GM23248 (cell line): ENCODE results near the gene CHCHD3. TPM values are rescaled to one million over a fixed set of nuclear protein-coding genes. Genes with fewer than 3 reads are reported as not detected.

Experiments used
- DNase-seq: peaks from one replicate; pipeline ENCODE4 v3.0.0-alpha.2; 2015
- H2AFZ ChIP-seq: fragments of 200-600 bp; sonication (generic); 2 replicates; pipeline ENCODE4 v1.6.1; 2016; ENCODE audit warnings: antibody characterized with exemption
- H3F3A ChIP-seq: fragments of 200-600 bp; sonication (generic); 2 replicates; pipeline ENCODE4 v1.6.1; 2016; ENCODE audit warnings: mild to moderate bottlenecking, antibody characterized with exemption, mixed run types; ENCODE audit not compliant: insufficient read depth
- H3K27ac ChIP-seq: fragments of 200-600 bp; sonication (generic); 2 replicates; pipeline ENCODE4 v1.5.1; 2016; ENCODE audit warnings: mild to moderate bottlenecking
- H3K27me3 ChIP-seq: fragments of 200-600 bp; sonication (generic); replicated peaks from 2 replicates; pipeline ENCODE4 v1.6.1; 2016; ENCODE audit warnings: mild to moderate bottlenecking; ENCODE audit not compliant: insufficient read depth
- H3K36me3 ChIP-seq: fragments of 200-600 bp; sonication (generic); 2 replicates; pipeline ENCODE4 v1.6.1; 2016; ENCODE audit warnings: low read depth, mild to moderate bottlenecking
- H3K4me1 ChIP-seq: fragments of 200-600 bp; sonication (generic); 2 replicates; pipeline ENCODE4 v1.6.1; 2016; ENCODE audit warnings: mild to moderate bottlenecking; ENCODE audit not compliant: insufficient read depth
- H3K4me2 ChIP-seq: fragments of 200-600 bp; sonication (generic); one replicate; pipeline ENCODE4 v1.6.1; 2016; ENCODE audit warnings: mild to moderate bottlenecking; ENCODE audit not compliant: unreplicated experiment
- H3K4me3 ChIP-seq: fragments of 200-600 bp; sonication (generic); 2 replicates; pipeline ENCODE4 v1.5.1; 2016; ENCODE audit warnings: mild to moderate bottlenecking
- H3K79me2 ChIP-seq: fragments of 200-600 bp; sonication (generic); 2 replicates; pipeline ENCODE4 v1.6.1; 2016; ENCODE audit warnings: mild to moderate bottlenecking; ENCODE audit not compliant: insufficient read depth
- H3K9ac ChIP-seq: fragments of 200-600 bp; sonication (generic); 2 replicates; pipeline ENCODE4 v1.6.1; 2016; ENCODE audit warnings: mild to moderate bottlenecking
- H3K9me2 ChIP-seq: fragments of 200-600 bp; sonication (generic); 2 replicates; pipeline ENCODE4 v1.6.1; 2016; ENCODE audit warnings: mixed run types, mild to moderate bottlenecking, moderate library complexity; ENCODE audit not compliant: insufficient read depth
- H3K9me3 ChIP-seq: fragments of 200-600 bp; sonication (generic); one replicate; pipeline ENCODE4 v1.6.1; 2017; ENCODE audit warnings: low read depth
- H4K20me1 ChIP-seq: fragments of 200-600 bp; sonication (generic); 2 replicates; pipeline ENCODE4 v1.6.0; 2016; ENCODE audit not compliant: insufficient read depth
- EZH2 ChIP-seq: fragments of 200-600 bp; sonication (generic); IDR thresholded peaks from 2 replicates; pipeline ENCODE4 v1.6.1; 2018; ENCODE audit warnings: antibody characterized with exemption, mild to moderate bottlenecking; ENCODE audit not compliant: insufficient read depth, poor library complexity, severe bottlenecking
- EZH2phosphoT487 ChIP-seq: fragments of 200-600 bp; sonication (generic); IDR thresholded peaks from 2 replicates; pipeline ENCODE4 v1.6.1; 2018; ENCODE audit warnings: antibody characterized with exemption, moderate library complexity, mild to moderate bottlenecking, low read depth; ENCODE audit not compliant: insufficient read depth
- WGBS, 2 experiments: methylation state at CpG; one replicate each; pipeline ENCODE4 v1.1.6; 2015 to 2017; ENCODE audit warnings: low lambda C conversion rate in 2 of 2, low coverage in 1 of 2; ENCODE audit errors: missing lambda C conversion rate in 2 of 2; 5-methylcytosine and 5-hydroxymethylcytosine counted together
- in situ Hi-C: fragments of 300-500 bp; cut with MboI; formaldehyde crosslinking; loops from 2 replicates; pipeline ENCODE4 v1.15.0; 2020
- polyA plus RNA-seq: library from polyadenylated mRNA; unstranded; fragments of >200 nt; fragmentation: Nextera tagmentation; extraction: Ambion mirVana; gene quantifications from 2 replicates; pipeline ENCODE4 v1.2.1, GENCODE V29; 2016
- total RNA-seq: library from RNA; depleted of rRNA; stranded (reverse); fragments of >200 nt; shearing (Covaris generic); gene quantifications from 2 replicates; pipeline ENCODE4 v1.2.3, GENCODE V29; 2014

Gene CHCHD3
- total and polyA plus RNA-seq, 2 experiments from 2014 or later = 43.7 to 66.1 TPM

- Histone ChIP-seq H3K9me2 (no peaks in the 10 kb centered on the region), H3K9ac (no peak overlapping the region), H3K79me2 (no peaks in the 10 kb centered on the region), H3F3A (no peaks in the 10 kb centered on the region), H3K4me3 (no peak overlapping the region), H3K27me3 (no peaks in the 10 kb centered on the region), H4K20me1 (no peaks in the 10 kb centered on the region), H3K4me1 (no peaks in the 10 kb centered on the region), H3K27ac (no peak overlapping the region), H3K4me2 (no peak overlapping the region), H3K9me3 (no peaks in the 10 kb centered on the region), H3K36me3 (no peaks in the 10 kb centered on the region), H2AFZ (no peak overlapping the region)
- TF ChIP-seq EZH2phosphoT487 = no peak
- in situ Hi-C loops = no loop called here
- 98 to 100% methylated on average over 1 of the region's 1 CpG for WGBS, 2 experiments
- no peak for DNase-seq
Observed at GRCh38 chr7:132854238-132854637, 227.7 kb downstream of the CHCHD3 start.

GRCh38 chr7:132847376-132847775, 234.5 kb downstream of the CHCHD3 start:
- H3K4me2 ChIP-seq = no peak overlapping the region
- no peaks in the 10 kb centered on the region for H3K27me3 ChIP-seq
- no peaks in the 10 kb centered on the region for H3K4me1 ChIP-seq
- no peak overlapping the region for H2AFZ ChIP-seq
- H3F3A ChIP-seq = no peaks in the 10 kb centered on the region
- no peak for TF ChIP-seq EZH2phosphoT487
- no peak overlapping the region for H3K4me3 ChIP-seq
- H3K27ac ChIP-seq = no peak overlapping the region
- H4K20me1 ChIP-seq = no peaks in the 10 kb centered on the region
- in situ Hi-C loops = no loop called here
- no peaks in the 10 kb centered on the region for H3K9me2 ChIP-seq
- no peak for DNase-seq
- no peaks in the 10 kb centered on the region for H3K9me3 ChIP-seq
- WGBS, 2 experiments = 97 to 99% methylated on average over 7 of the region's 7 CpGs
- H3K9ac ChIP-seq = no peak overlapping the region
- H3K79me2 ChIP-seq = no peaks in the 10 kb centered on the region
- H3K36me3 ChIP-seq = no peaks in the 10 kb centered on the region

DNA sequence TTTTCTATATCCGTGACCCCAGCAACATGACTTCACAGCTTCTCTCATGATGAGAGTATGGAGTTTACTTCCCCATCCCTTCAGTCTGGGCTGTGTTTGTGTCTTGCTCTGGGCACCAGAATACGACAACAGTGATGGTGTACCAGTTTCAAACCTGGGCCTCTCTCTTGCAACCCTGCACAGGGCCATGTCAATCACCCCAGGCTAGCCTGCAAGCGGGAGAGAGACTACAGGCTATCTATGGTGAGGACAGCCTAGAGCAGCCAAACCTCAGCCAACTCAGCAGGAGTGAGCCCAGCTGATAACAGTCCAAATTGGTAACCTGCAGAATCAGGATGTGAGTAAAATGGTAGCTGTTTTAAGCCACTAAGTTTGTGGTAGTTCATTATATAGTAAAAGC, 235.8 kb downstream of the CHCHD3 start:
- Histone ChIP-seq H3K9me2 (no peaks in the 10 kb centered on the region), H3K9me3 (no peaks in the 10 kb centered on the region), H3F3A (no peaks in the 10 kb centered on the region), H3K36me3 (no peaks in the 10 kb centered on the region), H3K79me2 (no peaks in the 10 kb centered on the region), H4K20me1 (no peaks in the 10 kb centered on the region), H3K9ac (no peak overlapping the region), H3K4me3 (no peak overlapping the region), H3K4me1 (no peaks in the 10 kb centered on the region), H2AFZ (no peak overlapping the region), H3K4me2 (no peak overlapping the region), H3K27me3 (no peaks in the 10 kb centered on the region), H3K27ac (no peak overlapping the region)
- in situ Hi-C loops = no loop called here
- 81 to 84% methylated on average over 3 of the region's 3 CpGs for WGBS, 2 experiments
- DNase-seq = no peak
- no peak for TF ChIP-seq EZH2phosphoT487
- no peak for TF ChIP-seq EZH2

DNA sequence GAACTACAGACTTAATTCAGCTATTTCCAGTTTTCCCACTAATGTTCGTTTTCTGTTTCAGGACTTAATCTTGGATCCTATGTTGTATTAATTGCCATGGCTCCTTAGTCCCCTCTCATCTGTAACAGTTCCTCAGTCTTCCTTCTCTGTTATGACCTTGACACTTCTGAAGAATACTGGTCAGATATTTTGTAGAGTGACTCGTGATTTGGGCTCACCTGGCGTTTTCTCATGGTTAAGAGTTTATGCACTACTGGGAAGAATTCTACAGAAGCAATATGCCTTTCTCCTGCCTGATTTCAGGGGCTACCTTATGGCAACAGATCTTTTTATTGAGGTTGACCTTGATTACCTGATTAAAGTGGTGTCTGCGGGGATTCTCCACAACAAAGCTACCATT, 239.4 kb downstream of the CHCHD3 start:
- TF ChIP-seq EZH2phosphoT487 = no peak
- TF ChIP-seq EZH2 = no peak
- Histone ChIP-seq H3K79me2 (no peaks in the 10 kb centered on the region), H3K9me3 (no peaks in the 10 kb centered on the region), H3K9me2 (no peaks in the 10 kb centered on the region; the same call in 1 of the 2 replicates), H2AFZ (no peak overlapping the region), H3K4me1 (peaks cover 1% of the 10 kb centered on the region), H3K9ac (no peak overlapping the region), H3K4me2 (no peak overlapping the region), H3K27ac (no peak overlapping the region), H3K4me3 (no peak overlapping the region), H3F3A (no peaks in the 10 kb centered on the region), H4K20me1 (no peaks in the 10 kb centered on the region), H3K27me3 (no peaks in the 10 kb centered on the region), H3K36me3 (no peaks in the 10 kb centered on the region)
- 96 to 97% methylated on average over 4 of the region's 4 CpGs for WGBS, 2 experiments
- no peak for DNase-seq
- in situ Hi-C loops = no loop called here

DNA sequence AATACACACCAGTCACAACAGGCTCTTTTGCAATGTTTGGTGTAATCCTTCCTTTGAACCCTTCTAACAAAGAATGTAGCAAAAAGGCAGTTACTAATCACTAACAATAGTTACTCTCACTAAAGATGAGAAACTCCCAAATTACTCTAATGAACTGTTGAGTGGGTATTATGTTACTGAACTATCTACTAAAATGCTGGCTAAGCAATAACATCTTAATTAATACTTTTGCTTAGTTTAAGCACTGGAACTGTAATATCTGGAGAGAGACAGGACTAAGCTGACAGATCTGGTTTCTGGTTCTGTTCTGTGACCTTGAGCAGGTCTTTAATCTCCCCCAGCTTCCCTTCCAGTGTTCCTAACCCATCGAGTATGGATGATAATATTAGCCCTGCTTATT, 241.7 kb downstream of the CHCHD3 start:
- Histone ChIP-seq H3F3A (no peaks in the 10 kb centered on the region), H2AFZ (no peak overlapping the region), H3K27ac (no peak overlapping the region), H4K20me1 (no peaks in the 10 kb centered on the region), H3K79me2 (no peaks in the 10 kb centered on the region), H3K27me3 (no peaks in the 10 kb centered on the region), H3K4me3 (no peak overlapping the region), H3K4me1 (peaks cover 11% of the 10 kb centered on the region), H3K9me2 (no peaks in the 10 kb centered on the region; the same call in 1 of the 2 replicates), H3K36me3 (no peaks in the 10 kb centered on the region), H3K4me2 (no peak overlapping the region), H3K9me3 (no peaks in the 10 kb centered on the region), H3K9ac (no peak overlapping the region)
- TF ChIP-seq EZH2phosphoT487 (no peak), EZH2 (no peak)
- in situ Hi-C loops = no loop called here
- no peak for DNase-seq
- WGBS, 2 experiments = 100% methylated on average over 1 of the region's 1 CpG
